ENCODE measurements around the gene ATP10B.

DNA sequence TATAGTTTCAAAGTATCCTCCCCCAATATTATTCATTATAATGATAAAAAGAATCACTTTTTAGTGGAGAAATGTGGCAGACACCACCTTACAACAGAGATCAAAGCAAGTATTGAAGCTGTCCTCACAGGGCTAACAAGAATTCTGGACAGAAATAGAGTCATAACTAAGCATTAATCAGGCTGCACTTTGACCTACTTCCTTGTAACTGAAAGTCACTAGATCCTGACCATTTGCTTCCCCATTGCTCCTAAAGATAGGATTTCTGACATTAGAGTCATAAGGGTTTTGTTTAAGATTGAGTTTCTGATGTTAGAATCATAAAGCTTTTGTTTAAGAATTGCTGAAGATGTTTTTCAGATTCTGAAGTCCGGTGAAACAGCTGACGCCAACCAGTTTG is 159.7 kb downstream of the ATP10B start:
- TF ChIP-seq POLR2A (IDR thresholded peaks at IDR 0.05; ENCODE audit: low read depth, low read length): no peak
- TF ChIP-seq POLR2AphosphoS5 (IDR thresholded peaks at IDR 0.05; ENCODE audit: low read depth, low read length): no peak
- no peak for TF ChIP-seq TAF1 (IDR thresholded peaks at IDR 0.05; ENCODE audit: low read depth, low read length)
- TF ChIP-seq SPI1 (IDR thresholded peaks at IDR 0.05; ENCODE audit: low read depth, low read length): no peak
- TF ChIP-seq PAX5 (IDR thresholded peaks at IDR 0.05; ENCODE audit: insufficient read depth, low read length, severe bottlenecking): no peak
- no peak for TF ChIP-seq POU2F2 (IDR thresholded peaks at IDR 0.05; ENCODE audit: low read depth, low read length)

All from GM12891 (cell line).